DND-41 (cell line): ENCODE measurements around the gene GNAT1.

ENCODE experiments used
- ATAC-seq: fragments of 200-7000 bp; cut with Tn5 transposase; 3 replicates; pipeline ENCODE4 v1.9.1; 2021; ENCODE audit warnings: low read depth; ENCODE audit not compliant: insufficient read depth
- DNase-seq: peaks from one replicate; pipeline ENCODE4 v3.0.0-alpha.2; 2020
- H2AFZ ChIP-seq: 2 replicates; pipeline ENCODE4 v1.6.0; 2012; ENCODE audit warnings: low read depth, low read length
- H3K27ac ChIP-seq: 2 replicates; pipeline ENCODE4 v1.5.1; 2012; ENCODE audit warnings: low read length, inconsistent platforms
- H3K27me3 ChIP-seq: fragments of 200-600 bp; sonication (generic); 2 replicates; pipeline ENCODE4 v1.6.0; 2012; ENCODE audit warnings: low read length, mild to moderate bottlenecking, inconsistent platforms; ENCODE audit not compliant: insufficient read depth, poor library complexity
- H3K36me3 ChIP-seq: 2 replicates; pipeline ENCODE4 v1.5.1; 2012; ENCODE audit warnings: low read length, inconsistent platforms; ENCODE audit not compliant: insufficient read depth
- H3K4me1 ChIP-seq: 2 replicates; pipeline ENCODE4 v1.5.1; 2012; ENCODE audit warnings: mild to moderate bottlenecking, low read length; ENCODE audit not compliant: insufficient read depth
- H3K4me2 ChIP-seq: 2 replicates; pipeline ENCODE4 v1.6.0; 2012; ENCODE audit warnings: mild to moderate bottlenecking, moderate library complexity, low read length, inconsistent platforms; ENCODE audit not compliant: insufficient read depth
- H3K4me3 ChIP-seq, 2 experiments: fragments of 200-600 bp in 1 of 2; shearing (Covaris generic) in 1 of 2; 2 replicates each; pipeline ENCODE4 v1.5.1; 2012 to 2016; ENCODE audit warnings: inconsistent platforms in 2 of 2, low read length in 2 of 2, mild to moderate bottlenecking in 2 of 2, low read depth in 1 of 2, moderate library complexity in 1 of 2
- H3K79me2 ChIP-seq: 2 replicates; pipeline ENCODE4 v1.6.0; 2012; ENCODE audit warnings: low read length, inconsistent platforms; ENCODE audit not compliant: insufficient read depth
- H3K9ac ChIP-seq: 2 replicates; pipeline ENCODE4 v1.6.0; 2012; ENCODE audit warnings: low read depth, mild to moderate bottlenecking, inconsistent platforms, low read length, moderate library complexity
- H3K9me3 ChIP-seq: 2 replicates; pipeline ENCODE4 v1.5.1; 2012; ENCODE audit warnings: low read length, moderate library complexity, mild to moderate bottlenecking, inconsistent platforms; ENCODE audit not compliant: insufficient read depth, severe bottlenecking
- H4K20me1 ChIP-seq: 2 replicates; pipeline ENCODE4 v1.6.0; 2012; ENCODE audit warnings: low read length; ENCODE audit not compliant: insufficient read depth
- EZH2 ChIP-seq: IDR thresholded peaks from 3 replicates; pipeline ENCODE4 v1.6.1; 2012; ENCODE audit warnings: borderline replicate concordance, low read depth, mild to moderate bottlenecking, moderate library complexity, low read length, inconsistent platforms; ENCODE audit not compliant: severe bottlenecking
- TF ChIP-seq, protein P1 (sequence below): IDR thresholded peaks from 2 replicates; pipeline ENCODE4 v1.5.1; 2012; ENCODE audit warnings: borderline replicate concordance, low read length, moderate library complexity, mild to moderate bottlenecking; ENCODE audit not compliant: poor library complexity, severe bottlenecking; ENCODE audit errors: extremely low read depth

Gene GNAT1

GRCh38 chr3:50168791-50169190 is 22.6 kb upstream of the GNAT1 start:
- Histone ChIP-seq H2AFZ (no peak overlapping the region), H3K9ac (no peak overlapping the region), H3K4me1 (no peaks in the 10 kb centered on the region), H3K9me3 (no peaks in the 10 kb centered on the region), H3K4me2 (no peak overlapping the region), H3K4me3 (no peak overlapping the region), H4K20me1 (no peaks in the 10 kb centered on the region), H3K27ac (no peak overlapping the region), H3K27me3 (no peaks in the 10 kb centered on the region), H3K79me2 (no peaks in the 10 kb centered on the region), H3K36me3 (no peaks in the 10 kb centered on the region)
- TF ChIP-seq, protein P1, sequence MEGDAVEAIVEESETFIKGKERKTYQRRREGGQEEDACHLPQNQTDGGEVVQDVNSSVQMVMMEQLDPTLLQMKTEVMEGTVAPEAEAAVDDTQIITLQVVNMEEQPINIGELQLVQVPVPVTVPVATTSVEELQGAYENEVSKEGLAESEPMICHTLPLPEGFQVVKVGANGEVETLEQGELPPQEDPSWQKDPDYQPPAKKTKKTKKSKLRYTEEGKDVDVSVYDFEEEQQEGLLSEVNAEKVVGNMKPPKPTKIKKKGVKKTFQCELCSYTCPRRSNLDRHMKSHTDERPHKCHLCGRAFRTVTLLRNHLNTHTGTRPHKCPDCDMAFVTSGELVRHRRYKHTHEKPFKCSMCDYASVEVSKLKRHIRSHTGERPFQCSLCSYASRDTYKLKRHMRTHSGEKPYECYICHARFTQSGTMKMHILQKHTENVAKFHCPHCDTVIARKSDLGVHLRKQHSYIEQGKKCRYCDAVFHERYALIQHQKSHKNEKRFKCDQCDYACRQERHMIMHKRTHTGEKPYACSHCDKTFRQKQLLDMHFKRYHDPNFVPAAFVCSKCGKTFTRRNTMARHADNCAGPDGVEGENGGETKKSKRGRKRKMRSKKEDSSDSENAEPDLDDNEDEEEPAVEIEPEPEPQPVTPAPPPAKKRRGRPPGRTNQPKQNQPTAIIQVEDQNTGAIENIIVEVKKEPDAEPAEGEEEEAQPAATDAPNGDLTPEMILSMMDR, result no peak
- TF ChIP-seq EZH2, result no peak
- DNase-seq, result no peak
- ATAC-seq, result no peak

GRCh38 chr3:50169232-50169832 is 22.1 kb upstream of the GNAT1 start:
- Histone ChIP-seq H3K9ac (no peak overlapping the region), H3K9me3 (no peaks in the 10 kb centered on the region), H2AFZ (no peak overlapping the region), H3K4me2 (no peak overlapping the region), H4K20me1 (no peaks in the 10 kb centered on the region), H3K36me3 (no peaks in the 10 kb centered on the region), H3K4me1 (no peaks in the 10 kb centered on the region), H3K79me2 (no peaks in the 10 kb centered on the region), H3K4me3 (no peak overlapping the region), H3K27me3 (no peaks in the 10 kb centered on the region), H3K27ac (no peak overlapping the region)
- DNase-seq, result no peak
- TF ChIP-seq, protein P1, result no peak
- no peak for TF ChIP-seq EZH2
- no peak for ATAC-seq

- no peak overlapping the region for H3K4me3 ChIP-seq
- no peak overlapping the region for H3K4me2 ChIP-seq
- no peaks in the 10 kb centered on the region for H3K79me2 ChIP-seq
- no peak overlapping the region for H3K9ac ChIP-seq
- ATAC-seq (no peak), DNase-seq (no peak)
- no peaks in the 10 kb centered on the region for H3K4me1 ChIP-seq
- H3K27me3 ChIP-seq, result no peaks in the 10 kb centered on the region
- no peaks in the 10 kb centered on the region for H3K9me3 ChIP-seq
- TF ChIP-seq, protein P1, result no peak
- no peak for TF ChIP-seq EZH2
- H3K27ac ChIP-seq, result no peak overlapping the region
- H4K20me1 ChIP-seq, result no peaks in the 10 kb centered on the region
- no peaks in the 10 kb centered on the region for H3K36me3 ChIP-seq
- no peak overlapping the region for H2AFZ ChIP-seq
Observed at GRCh38 chr3:50169858-50170257, 21.6 kb upstream of the GNAT1 start.
